A549 (cell line): Measurements from ENCODE around the gene ADAMTSL3. TPM values are rescaled to one million over a fixed set of nuclear protein-coding genes. Genes with fewer than 3 reads are reported as not detected.

Experiments used
- ATAC-seq, 2 experiments: fragments of 200-7000 bp in 1 of 2; fragments of >200 bp in 1 of 2; cut with Nextera tagmentation in 1 of 2; cut with Tn5 transposase in 1 of 2; 3 replicates each; pipeline versions ENCODE4 v1.8.0 to v1.9.1; 2018 to 2020; ENCODE audit warnings: mild to moderate bottlenecking in 1 of 2, moderate library complexity in 1 of 2
- CTCF ChIA-PET: fragments of 300-600 bp; sonication (Branson Sonifier 250); formaldehyde crosslinking; extraction: SDS; loops from one replicate; lab custom pipeline; 2021; ENCODE audit warnings: antibody characterized with exemption, inconsistent platforms; lab: Yijun Ruan, JAX
- POLR2A ChIA-PET: fragments of 350-600 bp; formaldehyde crosslinking; extraction: SDS; loops from one replicate; lab custom pipeline; 2021; ENCODE audit warnings: antibody characterized with exemption, inconsistent platforms; lab: Yijun Ruan, JAX
- DNase-seq, 2 experiments: peaks; one replicate each; pipeline versions ENCODE4 v3.0.0 to v3.0.0-alpha.2; 2011 to 2016; ENCODE audit warnings: low read depth in 1 of 2, low spot score in 1 of 2
- FAIRE-seq: peaks from 2 replicates; lab custom pipeline; 2011; peaks lifted over from hg19 to GRCh38; lab: Jason Lieb, UNC
- H3K27ac ChIP-seq, 2 experiments: fragments of >200 bp; sonication (Bioruptor Twin); formaldehyde crosslinking; 3 replicates each; pipeline ENCODE4 v1.5.1; 2016 to 2017
- H3K4me1 ChIP-seq: fragments of >200 bp; sonication (Bioruptor Twin); formaldehyde crosslinking; 3 replicates; pipeline ENCODE4 v1.6.1; 2016
- H3K4me2 ChIP-seq: fragments of >200 bp; sonication (Bioruptor Twin); formaldehyde crosslinking; 3 replicates; pipeline ENCODE4 v1.6.1; 2016
- H3K4me3 ChIP-seq: fragments of >200 bp; sonication (Bioruptor Twin); formaldehyde crosslinking; 3 replicates; pipeline ENCODE4 v1.5.1; 2016
- H3K9me3 ChIP-seq: fragments of >200 bp; sonication (Bioruptor Twin); formaldehyde crosslinking; 3 replicates; pipeline ENCODE4 v1.6.1; 2016
- BHLHE40 ChIP-seq: IDR thresholded peaks from 2 replicates; pipeline ENCODE4 v1.6.1; 2012; ENCODE audit warnings: low read depth, low read length, inconsistent platforms
- CBX2 ChIP-seq: fragments of 200-600 bp; sonication (generic); IDR thresholded peaks from 2 replicates; pipeline ENCODE4 v1.6.1; 2016; ENCODE audit warnings: low read depth, mild to moderate bottlenecking, borderline replicate concordance
- CBX8 ChIP-seq: fragments of 200-600 bp; sonication (generic); IDR thresholded peaks from 2 replicates; pipeline ENCODE4 v1.6.1; 2016
- CEBPB ChIP-seq, 2 experiments: fragments of >200 bp in 1 of 2; sonication (Bioruptor Twin) in 1 of 2; formaldehyde crosslinking in 1 of 2; IDR thresholded peaks; 2 replicates each; pipeline ENCODE4 v1.6.1; 2012 to 2016
- CHD2 ChIP-seq: fragments of 150-350 bp; IDR thresholded peaks from 2 replicates; pipeline ENCODE4 v1.6.1; 2014; ENCODE audit warnings: low read length; ENCODE audit not compliant: partially characterized antibody
- E2F6 ChIP-seq: IDR thresholded peaks from 2 replicates; pipeline ENCODE4 v1.6.1; 2012; ENCODE audit warnings: low read depth, borderline replicate concordance
- EHMT2 ChIP-seq: fragments of 200-600 bp; sonication (generic); IDR thresholded peaks from 2 replicates; pipeline ENCODE4 v1.6.1; 2016; ENCODE audit warnings: antibody characterized with exemption, low read depth, mild to moderate bottlenecking, moderate library complexity
- EP300 ChIP-seq, 2 experiments: fragments of >200 bp; sonication (Bioruptor Twin); formaldehyde crosslinking; IDR thresholded peaks; 2 replicates in 1 of 2; 3 replicates in 1 of 2; pipeline ENCODE4 v1.6.1; 2016 to 2017
- FOSL2 ChIP-seq, 2 experiments: fragments of 450-650 bp in 1 of 2; fragments of >200 bp in 1 of 2; sonication (Bioruptor Twin) in 1 of 2; formaldehyde crosslinking; IDR thresholded peaks; 2 replicates each; pipeline versions ENCODE4 v1.5.0 to v1.6.1; 2016 to 2020; ENCODE audit warnings: mild to moderate bottlenecking in 1 of 2, moderate library complexity in 1 of 2
- HES2 ChIP-seq: fragments of >200 bp; sonication (Bioruptor Twin); formaldehyde crosslinking; IDR thresholded peaks from 2 replicates; pipeline ENCODE4 v1.6.1; 2016
- HOXB13 ChIP-seq: fragments of 250-450 bp; sonication (Bioruptor Pico); IDR thresholded peaks from 2 replicates; pipeline ENCODE4 v1.5.0; 2020; ENCODE audit warnings: low read depth, mild to moderate bottlenecking, moderate library complexity
- MAFK ChIP-seq: fragments of 450-650 bp; IDR thresholded peaks from 2 replicates; pipeline ENCODE4 v1.6.1; 2014; ENCODE audit not compliant: partially characterized antibody
- NPAS2 ChIP-seq: fragments of 250-450 bp; sonication (Bioruptor Pico); IDR thresholded peaks from 2 replicates; pipeline ENCODE4 v1.8.0; 2022; ENCODE audit warnings: mild to moderate bottlenecking, moderate library complexity, borderline replicate concordance
- NR3C1 ChIP-seq: fragments of >200 bp; sonication (Bioruptor Twin); formaldehyde crosslinking; IDR thresholded peaks from 3 replicates; pipeline ENCODE4 v1.6.1; 2017
- POLR2A ChIP-seq: IDR thresholded peaks from 2 replicates; pipeline ENCODE4 v1.6.1; 2012; ENCODE audit warnings: mild to moderate bottlenecking, low read length
- REST ChIP-seq: fragments of 200-600 bp; sonication (generic); IDR thresholded peaks from 2 replicates; pipeline ENCODE4 v1.6.1; 2016; ENCODE audit warnings: antibody characterized with exemption, mild to moderate bottlenecking, moderate library complexity
- TFCP2L1 ChIP-seq: fragments of 250-450 bp; sonication (Bioruptor Pico); IDR thresholded peaks from 2 replicates; pipeline ENCODE4 v1.5.0; 2021; ENCODE audit warnings: mild to moderate bottlenecking
- WGBS: methylation state at CpG from one replicate; pipeline ENCODE4 v1.1.6; 2017; ENCODE audit errors: missing lambda C conversion rate; 5-methylcytosine and 5-hydroxymethylcytosine counted together
- polyA plus RNA-seq, 4 experiments: library from polyadenylated mRNA; depleted of rRNA in 3 of 4; stranded (reverse); fragments of >200 nt; fragmentation: RNase III in 1 of 4; extraction: RNeasy Plus Mini Kit Qiagen cat#74134 plus additional on column Dnase treatment in 1 of 4; gene quantifications; 2 replicates in 3 of 4; 3 replicates in 1 of 4; pipeline ENCODE4 v1.2.3, GENCODE V29; 2011 to 2017
- TF ChIP-seq, protein P1 (sequence below): fragments of 150-350 bp; IDR thresholded peaks from 2 replicates; pipeline ENCODE4 v1.6.1; 2014; ENCODE audit warnings: low read depth, mild to moderate bottlenecking, low read length
- TF ChIP-seq, protein P2 (sequence below): IDR thresholded peaks from 2 replicates; pipeline ENCODE4 v1.6.1; 2012

Gene ADAMTSL3
- polyA plus RNA-seq, 2 of the 4 experiments (the other 2 are of a cell fraction), result 0.22 to 0.25 TPM

GRCh38 chr15:83956887-83957286 lies 303.0 kb downstream of the ADAMTSL3 start:
- no peak for ATAC-seq

GRCh38 chr15:83959477-83959876 lies 305.6 kb downstream of the ADAMTSL3 start:
- ChIA-PET CTCF (interaction anchor here (2.3 kb wide), 1 partner anchor 15 kb away, joined by 6 read pairs; no protein-coding TSS in a partner anchor), POLR2A (no interaction called here)
- FAIRE-seq (no peak), DNase-seq (no peak), ATAC-seq (no peak)
- H3K27ac ChIP-seq, result no peak overlapping the region
- 36% methylated on average over 2 of the region's 2 CpGs for WGBS
- no peak overlapping the region for H3K4me3 ChIP-seq
- no peaks in the 10 kb centered on the region for H3K4me1 ChIP-seq
- H3K4me2 ChIP-seq, result no peak overlapping the region
- TF ChIP-seq POLR2A, result no peak
- no peaks in the 10 kb centered on the region for H3K9me3 ChIP-seq

More at GRCh38 chr15:83956887-83957286, 303.0 kb downstream of the ADAMTSL3 start:
- FAIRE-seq (no peak), DNase-seq (no peak)
- 21% methylated on average over 4 of the region's 4 CpGs for WGBS
- Histone ChIP-seq H3K4me1 (no peaks in the 10 kb centered on the region), H3K4me2 (no peak overlapping the region), H3K9me3 (no peaks in the 10 kb centered on the region), H3K4me3 (no peak overlapping the region), H3K27ac (no peak overlapping the region)
- POLR2A ChIA-PET, result no interaction called here
- CTCF ChIA-PET, result no interaction called here
- no peak for TF ChIP-seq CEBPB (IDR thresholded peaks at IDR 0.05)
- no peak for TF ChIP-seq HOXB13
- TF ChIP-seq NPAS2 (CRISPR knock-in tag), result no peak
- TF ChIP-seq CBX8, result no peak
- no peak for TF ChIP-seq FOSL2 (IDR thresholded peaks at IDR 0.05)
- no peak for TF ChIP-seq FOSL2 (CRISPR knock-in tag; IDR thresholded peaks at IDR 0.05)
- no peak for TF ChIP-seq TFCP2L1
- TF ChIP-seq EHMT2, result no peak
- TF ChIP-seq MAFK, result no peak

DNA sequence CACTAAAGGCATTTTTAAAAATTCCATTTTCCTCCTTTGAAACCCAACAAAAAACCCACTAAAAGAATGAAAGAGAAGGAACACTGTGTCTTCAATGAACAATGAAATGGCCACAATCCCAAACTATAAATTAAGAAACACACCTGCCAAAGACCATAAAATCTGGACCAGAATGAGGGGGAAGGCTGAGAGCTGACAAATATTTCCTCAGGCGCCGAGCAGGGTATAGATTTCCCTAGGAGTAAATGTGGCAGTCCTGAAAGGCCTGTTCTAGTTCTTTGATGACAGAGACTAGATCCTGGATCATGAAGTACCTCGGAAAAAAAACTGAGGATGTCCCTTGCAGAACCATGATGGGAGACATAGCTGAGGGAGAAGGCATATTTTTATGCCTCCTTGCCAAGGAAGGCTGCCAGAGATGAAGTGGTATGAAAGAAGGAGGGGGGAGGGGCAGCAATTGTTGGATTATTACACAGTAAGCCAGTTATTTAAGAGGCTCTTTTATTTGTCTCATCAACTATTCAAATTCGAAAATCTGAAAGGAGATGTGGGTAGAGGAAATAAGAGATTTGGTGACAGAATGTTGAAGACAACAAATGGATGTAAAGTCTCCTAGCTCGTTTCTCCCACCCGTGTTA lies 306.4 kb downstream of the ADAMTSL3 start:
- WGBS, result 4% methylated on average over 6 of the region's 6 CpGs
- ATAC-seq, result no peak
- ChIA-PET POLR2A (no interaction called here), CTCF (interaction anchor here (2.3 kb wide), 1 partner anchor 14 kb away, joined by 6 read pairs; no protein-coding TSS in a partner anchor)
- Histone ChIP-seq H3K27ac (no peak overlapping the region), H3K4me1 (no peaks in the 10 kb centered on the region), H3K4me2 (no peak overlapping the region), H3K9me3 (no peaks in the 10 kb centered on the region), H3K4me3 (no peak overlapping the region)
- FAIRE-seq, result no peak
- TF ChIP-seq, protein P1, sequence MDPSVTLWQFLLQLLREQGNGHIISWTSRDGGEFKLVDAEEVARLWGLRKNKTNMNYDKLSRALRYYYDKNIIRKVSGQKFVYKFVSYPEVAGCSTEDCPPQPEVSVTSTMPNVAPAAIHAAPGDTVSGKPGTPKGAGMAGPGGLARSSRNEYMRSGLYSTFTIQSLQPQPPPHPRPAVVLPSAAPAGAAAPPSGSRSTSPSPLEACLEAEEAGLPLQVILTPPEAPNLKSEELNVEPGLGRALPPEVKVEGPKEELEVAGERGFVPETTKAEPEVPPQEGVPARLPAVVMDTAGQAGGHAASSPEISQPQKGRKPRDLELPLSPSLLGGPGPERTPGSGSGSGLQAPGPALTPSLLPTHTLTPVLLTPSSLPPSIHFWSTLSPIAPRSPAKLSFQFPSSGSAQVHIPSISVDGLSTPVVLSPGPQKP, result no peak
- no peak for TF ChIP-seq BHLHE40
- TF ChIP-seq HOXB13, result no peak
- no peak for TF ChIP-seq NR3C1
- no peak for TF ChIP-seq CBX2
- TF ChIP-seq HES2, result no peak
- no peak for TF ChIP-seq CHD2
- no peak for TF ChIP-seq E2F6
- TF ChIP-seq, protein P2, sequence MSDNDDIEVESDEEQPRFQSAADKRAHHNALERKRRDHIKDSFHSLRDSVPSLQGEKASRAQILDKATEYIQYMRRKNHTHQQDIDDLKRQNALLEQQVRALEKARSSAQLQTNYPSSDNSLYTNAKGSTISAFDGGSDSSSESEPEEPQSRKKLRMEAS, result no peak
- no peak for TF ChIP-seq TFCP2L1
- TF ChIP-seq POLR2A, result no peak
- TF ChIP-seq EP300 (IDR thresholded peaks at IDR 0.05), result no peak
- TF ChIP-seq REST, result no peak
- no peak for DNase-seq
